ENCODE measurements around the gene LARP4B. TPM values are rescaled to one million over a fixed set of nuclear protein-coding genes. Genes with fewer than 3 reads are reported as not detected.
A peak's percentile ranks its signal among the peaks of the same experiment; 100 is the strongest.
"Not testable (repeated sequence)": the region's sequence is repeated elsewhere in the genome, so short reads cannot be mapped to it uniquely, and the experiment has no call there.

The LARP4B gene
- polyA plus RNA-seq, 4 donors: 12.4 to 52.6 (median 21.2) TPM

GRCh38 chr10:943334-944033, 12.0 kb upstream of the LARP4B start:
- H3K4me1 ChIP-seq (ENCODE audit: control insufficient read depth in 3 of 3, insufficient read depth in 2 of 3, low read depth in 1 of 3, low read length in 2 of 3): no peaks in the 10 kb centered on the region
- DNase-seq (no peak), FAIRE-seq (no peak)
- H3K4me3 ChIP-seq (ENCODE audit: low read depth in 1 of 3, low read length in 3 of 3): no peak overlapping the region
- no peaks in the 10 kb centered on the region for H3K27me3 ChIP-seq (ENCODE audit: control insufficient read depth in 3 of 3, insufficient read depth in 3 of 3, low read length in 3 of 3)
- no peaks in the 10 kb centered on the region for H3K36me3 ChIP-seq (ENCODE audit: control insufficient read depth in 3 of 3, insufficient read depth in 2 of 3, low read depth in 1 of 3, low read length in 3 of 3)
- peaks cover 0 to 2% of the 10 kb centered on the region in 2 donors for H3K9me3 ChIP-seq (ENCODE audit: control insufficient read depth in 2 of 2, insufficient read depth in 1 of 2, low read depth in 1 of 2, low read length in 1 of 2)
- 84 to 95% (median 87%) methylated on average over 17 of the region's 17 CpGs for WGBS, 3 donors
- no peak overlapping the region for H3K27ac ChIP-seq (ENCODE audit: low read depth in 1 of 3, low read length in 2 of 3)

- Histone ChIP-seq H3K4me1 (ENCODE audit: control insufficient read depth in 3 of 3, insufficient read depth in 2 of 3, low read depth in 1 of 3, low read length in 2 of 3) (no peaks in the 10 kb centered on the region), H3K9me3 (ENCODE audit: control insufficient read depth in 2 of 2, insufficient read depth in 1 of 2, low read depth in 1 of 2, low read length in 1 of 2) (peaks cover 0 to 2% of the 10 kb centered on the region in 2 donors), H3K27ac (ENCODE audit: low read depth in 1 of 3, low read length in 2 of 3) (no peak overlapping the region), H3K27me3 (ENCODE audit: control insufficient read depth in 3 of 3, insufficient read depth in 3 of 3, low read length in 3 of 3) (no peaks in the 10 kb centered on the region), H3K36me3 (ENCODE audit: control insufficient read depth in 3 of 3, insufficient read depth in 2 of 3, low read depth in 1 of 3, low read length in 3 of 3) (no peaks in the 10 kb centered on the region), H3K4me3 (ENCODE audit: low read depth in 1 of 3, low read length in 3 of 3) (no peak overlapping the region)
- DNase-seq (no peak), FAIRE-seq (no peak)
- WGBS, 3 donors: 83 to 92% (median 89%) methylated on average over 10 of the region's 10 CpGs
These were observed 7.6 kb upstream of the LARP4B start for GRCh38 chr10:938941-939678.

GRCh38 chr10:934746-935406, 3.4 kb upstream of the LARP4B start:
- Histone ChIP-seq H3K27me3 (ENCODE audit: control insufficient read depth in 3 of 3, insufficient read depth in 3 of 3, low read length in 3 of 3) (no peaks in the 10 kb centered on the region), H3K4me1 (ENCODE audit: control insufficient read depth in 3 of 3, insufficient read depth in 2 of 3, low read depth in 1 of 3, low read length in 2 of 3) (peaks cover 0 to 4% (median under 1%) of the 10 kb centered on the region in 3 donors), H3K9me3 (ENCODE audit: control insufficient read depth in 2 of 2, insufficient read depth in 1 of 2, low read depth in 1 of 2, low read length in 1 of 2) (no peaks in the 10 kb centered on the region), H3K27ac (ENCODE audit: low read depth in 1 of 3, low read length in 2 of 3) (no peak overlapping the region), H3K4me3 (ENCODE audit: low read depth in 1 of 3, low read length in 3 of 3) (no peak overlapping the region), H3K36me3 (ENCODE audit: control insufficient read depth in 3 of 3, insufficient read depth in 2 of 3, low read depth in 1 of 3, low read length in 3 of 3) (no peaks in the 10 kb centered on the region)
- 76 to 82% (median 80%) methylated on average over 15 of the region's 15 CpGs for WGBS, 3 donors
- FAIRE-seq (no peak), DNase-seq (no peak)

- H3K27me3 ChIP-seq (ENCODE audit: control insufficient read depth in 3 of 3, insufficient read depth in 3 of 3, low read length in 3 of 3); H3K4me1 ChIP-seq (ENCODE audit: control insufficient read depth in 3 of 3, insufficient read depth in 2 of 3, low read depth in 1 of 3, low read length in 2 of 3); H3K9me3 ChIP-seq (ENCODE audit: control insufficient read depth in 2 of 2, insufficient read depth in 1 of 2, low read depth in 1 of 2, low read length in 1 of 2); H3K27ac ChIP-seq (ENCODE audit: low read depth in 1 of 3, low read length in 2 of 3); H3K4me3 ChIP-seq (ENCODE audit: low read depth in 1 of 3, low read length in 3 of 3); H3K36me3 ChIP-seq (ENCODE audit: control insufficient read depth in 3 of 3, insufficient read depth in 2 of 3, low read depth in 1 of 3, low read length in 3 of 3); DNase-seq; FAIRE-seq: not testable (repeated sequence)
- 92 to 94% (median 93%) methylated on average over 6 of the region's 6 CpGs for WGBS, 3 donors
These were observed 2.7 kb upstream of the LARP4B start for GRCh38 chr10:934165-934564.

- Histone ChIP-seq H3K9me3 (ENCODE audit: control insufficient read depth in 2 of 2, insufficient read depth in 1 of 2, low read depth in 1 of 2, low read length in 1 of 2) (no peaks in the 10 kb centered on the region), H3K4me1 (ENCODE audit: control insufficient read depth in 3 of 3, insufficient read depth in 2 of 3, low read depth in 1 of 3, low read length in 2 of 3) (peaks cover 0 to 10% (median 4%) of the 10 kb centered on the region in 3 donors), H3K27me3 (ENCODE audit: control insufficient read depth in 3 of 3, insufficient read depth in 3 of 3, low read length in 3 of 3) (no peaks in the 10 kb centered on the region), H3K4me3 (ENCODE audit: low read depth in 1 of 3, low read length in 3 of 3) (peak overlapping the region in 1 of 3 donors; percentile 87), H3K36me3 (ENCODE audit: control insufficient read depth in 3 of 3, insufficient read depth in 2 of 3, low read depth in 1 of 3, low read length in 3 of 3) (peaks cover 0 to 7% (median 0%) of the 10 kb centered on the region in 3 donors), H3K27ac (ENCODE audit: low read depth in 1 of 3, low read length in 2 of 3) (peak overlapping the region in 1 of 3 donors; percentile 39)
- 77 to 83% (median 78%) methylated on average over 26 to 28 of the region's 28 CpGs for WGBS, 3 donors
- FAIRE-seq (no peak), DNase-seq (no peak)
These were observed 1.1 kb upstream of the LARP4B start for GRCh38 chr10:932589-932988.

- FAIRE-seq (no peak), DNase-seq (peak; percentile 81 to 85)
- Histone ChIP-seq H3K27me3 (ENCODE audit: control insufficient read depth in 3 of 3, insufficient read depth in 3 of 3, low read length in 3 of 3) (no peaks in the 10 kb centered on the region), H3K27ac (ENCODE audit: low read depth in 1 of 3, low read length in 2 of 3) (peak overlapping the region; percentile 84 to 97 (median 95)), H3K4me1 (ENCODE audit: control insufficient read depth in 3 of 3, insufficient read depth in 2 of 3, low read depth in 1 of 3, low read length in 2 of 3) (peaks cover 2 to 10% (median 4%) of the 10 kb centered on the region in 3 donors), H3K36me3 (ENCODE audit: control insufficient read depth in 3 of 3, insufficient read depth in 2 of 3, low read depth in 1 of 3, low read length in 3 of 3) (peaks cover 0 to 14% (median 0%) of the 10 kb centered on the region in 3 donors), H3K9me3 (ENCODE audit: control insufficient read depth in 2 of 2, insufficient read depth in 1 of 2, low read depth in 1 of 2, low read length in 1 of 2) (no peaks in the 10 kb centered on the region), H3K4me3 (ENCODE audit: low read depth in 1 of 3, low read length in 3 of 3) (peak overlapping the region; percentile 78 to 95 (median 93))
- 0 to 1% (median 1%) methylated on average over 21 to 63 of the region's 63 CpGs for whole genome bisulfite sequencing, 3 donors
These were observed 730 bp downstream of the LARP4B start for GRCh38 chr10:930625-931325.

GRCh38 chr10:929960-930624, 1.4 kb downstream of the LARP4B start:
- 0 to 3% (median 2%) methylated on average over 14 of the region's 14 CpGs for WGBS, 3 donors
- DNase-seq: peak in 1 of 2 donors; percentile 9
- Histone ChIP-seq H3K4me3 (ENCODE audit: low read depth in 1 of 3, low read length in 3 of 3) (peak overlapping the region; percentile 78 to 95 (median 93)), H3K36me3 (ENCODE audit: control insufficient read depth in 3 of 3, insufficient read depth in 2 of 3, low read depth in 1 of 3, low read length in 3 of 3) (peaks cover 0 to 17% (median 0%) of the 10 kb centered on the region in 3 donors), H3K27ac (ENCODE audit: low read depth in 1 of 3, low read length in 2 of 3) (peak overlapping the region; percentile 84 to 97 (median 95)), H3K4me1 (ENCODE audit: control insufficient read depth in 3 of 3, insufficient read depth in 2 of 3, low read depth in 1 of 3, low read length in 2 of 3) (peaks cover 2 to 10% (median 4%) of the 10 kb centered on the region in 3 donors), H3K9me3 (ENCODE audit: control insufficient read depth in 2 of 2, insufficient read depth in 1 of 2, low read depth in 1 of 2, low read length in 1 of 2) (no peaks in the 10 kb centered on the region), H3K27me3 (ENCODE audit: control insufficient read depth in 3 of 3, insufficient read depth in 3 of 3, low read length in 3 of 3) (no peaks in the 10 kb centered on the region)
- FAIRE-seq: no peak
